B cell (primary cell): ENCODE data around the gene NPIPB12.
"Not testable (repeated sequence)": the region's sequence is repeated elsewhere in the genome, so short reads cannot be mapped to it uniquely, and the experiment has no call there.

Experiments used
- EZH2 ChIP-seq: IDR thresholded peaks from 2 replicates; pipeline ENCODE4 v1.6.1; 2012; ENCODE audit warnings: borderline replicate concordance, low read depth, mild to moderate bottlenecking, moderate library complexity, low read length; ENCODE audit not compliant: insufficient read depth, poor library complexity, severe bottlenecking
- TF ChIP-seq, protein P1 (sequence below): fragments of 200-600 bp; IDR thresholded peaks from one replicate; pipeline ENCODE4 v1.8.0; 2022; ENCODE audit warnings: antibody characterized with exemption, mild to moderate bottlenecking

DNA sequence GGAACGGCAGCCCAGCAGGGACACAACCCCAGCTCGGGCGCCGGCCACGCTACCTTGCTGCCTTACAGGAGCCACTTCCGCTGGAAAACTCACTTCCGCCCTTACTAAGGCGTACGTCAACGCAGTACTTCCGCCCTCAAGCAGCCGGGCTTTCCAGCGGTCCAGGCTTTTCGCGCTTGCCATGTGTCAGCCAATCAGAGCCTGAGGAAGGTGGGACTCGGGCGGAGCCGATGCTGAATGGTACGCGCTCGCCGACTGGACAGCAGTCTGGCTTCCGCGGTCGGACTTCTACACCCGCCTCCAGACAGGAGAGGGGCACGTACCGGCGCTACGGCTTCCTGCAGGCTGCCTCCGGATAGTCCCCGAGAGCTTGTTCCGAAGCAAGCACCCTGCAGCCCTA lies 51.9 kb downstream of the NPIPB12 start, which contains the start of the genes BOLA2 and SLX1B:
- TF ChIP-seq, protein P1, sequence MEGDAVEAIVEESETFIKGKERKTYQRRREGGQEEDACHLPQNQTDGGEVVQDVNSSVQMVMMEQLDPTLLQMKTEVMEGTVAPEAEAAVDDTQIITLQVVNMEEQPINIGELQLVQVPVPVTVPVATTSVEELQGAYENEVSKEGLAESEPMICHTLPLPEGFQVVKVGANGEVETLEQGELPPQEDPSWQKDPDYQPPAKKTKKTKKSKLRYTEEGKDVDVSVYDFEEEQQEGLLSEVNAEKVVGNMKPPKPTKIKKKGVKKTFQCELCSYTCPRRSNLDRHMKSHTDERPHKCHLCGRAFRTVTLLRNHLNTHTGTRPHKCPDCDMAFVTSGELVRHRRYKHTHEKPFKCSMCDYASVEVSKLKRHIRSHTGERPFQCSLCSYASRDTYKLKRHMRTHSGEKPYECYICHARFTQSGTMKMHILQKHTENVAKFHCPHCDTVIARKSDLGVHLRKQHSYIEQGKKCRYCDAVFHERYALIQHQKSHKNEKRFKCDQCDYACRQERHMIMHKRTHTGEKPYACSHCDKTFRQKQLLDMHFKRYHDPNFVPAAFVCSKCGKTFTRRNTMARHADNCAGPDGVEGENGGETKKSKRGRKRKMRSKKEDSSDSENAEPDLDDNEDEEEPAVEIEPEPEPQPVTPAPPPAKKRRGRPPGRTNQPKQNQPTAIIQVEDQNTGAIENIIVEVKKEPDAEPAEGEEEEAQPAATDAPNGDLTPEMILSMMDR: not testable (repeated sequence)
- TF ChIP-seq EZH2: not testable (repeated sequence)
